A549 (cell line): ENCODE data around the gene TASP1. TPM values are rescaled to one million over a fixed set of nuclear protein-coding genes. Genes with fewer than 3 reads are reported as not detected.

Experiments
- ATAC-seq, 2 experiments: fragments of 200-7000 bp in 1 of 2; fragments of >200 bp in 1 of 2; cut with Nextera tagmentation in 1 of 2; cut with Tn5 transposase in 1 of 2; 3 replicates each; pipeline versions ENCODE4 v1.8.0 to v1.9.1; 2018 to 2020; ENCODE audit warnings: mild to moderate bottlenecking in 1 of 2, moderate library complexity in 1 of 2
- CTCF ChIA-PET: fragments of 300-600 bp; sonication (Branson Sonifier 250); formaldehyde crosslinking; extraction: SDS; loops from one replicate; lab custom pipeline; 2021; ENCODE audit warnings: antibody characterized with exemption, inconsistent platforms; lab: Yijun Ruan, JAX
- POLR2A ChIA-PET: fragments of 350-600 bp; formaldehyde crosslinking; extraction: SDS; loops from one replicate; lab custom pipeline; 2021; ENCODE audit warnings: antibody characterized with exemption, inconsistent platforms; lab: Yijun Ruan, JAX
- DNase-seq, 2 experiments: peaks; one replicate each; pipeline versions ENCODE4 v3.0.0 to v3.0.0-alpha.2; 2011 to 2016; ENCODE audit warnings: low read depth in 1 of 2, low spot score in 1 of 2
- FAIRE-seq: peaks from 2 replicates; lab custom pipeline; 2011; peaks lifted over from hg19 to GRCh38; lab: Jason Lieb, UNC
- H3K27ac ChIP-seq, 2 experiments: fragments of >200 bp; sonication (Bioruptor Twin); formaldehyde crosslinking; 3 replicates each; pipeline ENCODE4 v1.5.1; 2016 to 2017
- H3K4me1 ChIP-seq: fragments of >200 bp; sonication (Bioruptor Twin); formaldehyde crosslinking; 3 replicates; pipeline ENCODE4 v1.6.1; 2016
- H3K4me2 ChIP-seq: fragments of >200 bp; sonication (Bioruptor Twin); formaldehyde crosslinking; 3 replicates; pipeline ENCODE4 v1.6.1; 2016
- H3K4me3 ChIP-seq: fragments of >200 bp; sonication (Bioruptor Twin); formaldehyde crosslinking; 3 replicates; pipeline ENCODE4 v1.5.1; 2016
- H3K9me3 ChIP-seq: fragments of >200 bp; sonication (Bioruptor Twin); formaldehyde crosslinking; 3 replicates; pipeline ENCODE4 v1.6.1; 2016
- CBX2 ChIP-seq: fragments of 200-600 bp; sonication (generic); IDR thresholded peaks from 2 replicates; pipeline ENCODE4 v1.6.1; 2016; ENCODE audit warnings: low read depth, mild to moderate bottlenecking, borderline replicate concordance
- FOSL2 ChIP-seq, 2 experiments: fragments of 450-650 bp in 1 of 2; fragments of >200 bp in 1 of 2; sonication (Bioruptor Twin) in 1 of 2; formaldehyde crosslinking; IDR thresholded peaks; 2 replicates each; pipeline versions ENCODE4 v1.5.0 to v1.6.1; 2016 to 2020; ENCODE audit warnings: mild to moderate bottlenecking in 1 of 2, moderate library complexity in 1 of 2
- FOXS1 ChIP-seq: fragments of 250-450 bp; sonication (Bioruptor Pico); IDR thresholded peaks from 2 replicates; pipeline ENCODE4 v1.5.0; 2020; ENCODE audit warnings: mild to moderate bottlenecking, moderate library complexity
- HDAC2 ChIP-seq: fragments of 200-600 bp; sonication (generic); IDR thresholded peaks from 2 replicates; pipeline ENCODE4 v1.6.1; 2016
- HEYL ChIP-seq: fragments of 250-450 bp; sonication (Bioruptor Pico); IDR thresholded peaks from 2 replicates; pipeline ENCODE4 v1.8.0; 2021; ENCODE audit warnings: mild to moderate bottlenecking, moderate library complexity
- HOXA7 ChIP-seq: fragments of 250-450 bp; sonication (Bioruptor Pico); IDR thresholded peaks from 2 replicates; pipeline ENCODE4 v1.5.0; 2020; ENCODE audit warnings: mild to moderate bottlenecking, moderate library complexity
- HOXB5 ChIP-seq: fragments of 250-450 bp; sonication (Bioruptor Pico); IDR thresholded peaks from 2 replicates; pipeline ENCODE4 v1.5.0; 2020; ENCODE audit warnings: mild to moderate bottlenecking, moderate library complexity
- JUN ChIP-seq, 2 experiments: fragments of >200 bp; sonication (Bioruptor Twin); formaldehyde crosslinking; IDR thresholded peaks; 2 replicates in 1 of 2; 3 replicates in 1 of 2; pipeline ENCODE4 v1.6.1; 2016 to 2017
- JUNB ChIP-seq: fragments of >200 bp; sonication (Bioruptor Twin); formaldehyde crosslinking; IDR thresholded peaks from 2 replicates; pipeline ENCODE4 v1.6.1; 2016
- KDM5A ChIP-seq: fragments of 200-600 bp; sonication (generic); IDR thresholded peaks from 2 replicates; pipeline ENCODE4 v1.6.1; 2016; ENCODE audit warnings: antibody characterized with exemption, mild to moderate bottlenecking
- MAZ ChIP-seq: fragments of 150-350 bp; IDR thresholded peaks from 2 replicates; pipeline ENCODE4 v1.6.1; 2014; ENCODE audit warnings: antibody characterized with exemption, low read depth, low read length, borderline replicate concordance
- NFE2L2 ChIP-seq: fragments of 150-350 bp; conservative IDR thresholded peaks from 2 replicates; pipeline ENCODE4 v1.6.1; 2014; ENCODE audit warnings: low read length
- NPAS2 ChIP-seq: fragments of 250-450 bp; sonication (Bioruptor Pico); IDR thresholded peaks from 2 replicates; pipeline ENCODE4 v1.8.0; 2022; ENCODE audit warnings: mild to moderate bottlenecking, moderate library complexity, borderline replicate concordance
- POLR2A ChIP-seq: IDR thresholded peaks from 2 replicates; pipeline ENCODE4 v1.6.1; 2012; ENCODE audit warnings: mild to moderate bottlenecking, low read length
- POLR2AphosphoS2 ChIP-seq: conservative IDR thresholded peaks from 2 replicates; pipeline ENCODE4 v1.6.1; 2012; ENCODE audit warnings: low read length, improper control_type of control experiment, inconsistent platforms
- RCOR1 ChIP-seq: fragments of 150-350 bp; IDR thresholded peaks from 2 replicates; pipeline ENCODE4 v1.6.1; 2014; ENCODE audit warnings: antibody characterized with exemption, low read length, low read depth
- RFX5 ChIP-seq: fragments of 450-650 bp; IDR thresholded peaks from 2 replicates; pipeline ENCODE4 v1.7.1; 2014; ENCODE audit warnings: antibody characterized with exemption, mild to moderate bottlenecking, moderate library complexity
- SMC3 ChIP-seq: fragments of >200 bp; sonication (Bioruptor Twin); formaldehyde crosslinking; IDR thresholded peaks from 3 replicates; pipeline ENCODE4 v1.6.1; 2018; ENCODE audit warnings: inconsistent platforms
- ZSCAN20 ChIP-seq: fragments of 250-450 bp; sonication (Bioruptor Pico); IDR thresholded peaks from 2 replicates; pipeline ENCODE4 v1.8.0; 2022; ENCODE audit warnings: mild to moderate bottlenecking, moderate library complexity
- WGBS: methylation state at CpG from one replicate; pipeline ENCODE4 v1.1.6; 2017; ENCODE audit errors: missing lambda C conversion rate; 5-methylcytosine and 5-hydroxymethylcytosine counted together
- polyA plus RNA-seq, 4 experiments: library from polyadenylated mRNA; depleted of rRNA in 3 of 4; stranded (reverse); fragments of >200 nt; fragmentation: RNase III in 1 of 4; extraction: RNeasy Plus Mini Kit Qiagen cat#74134 plus additional on column Dnase treatment in 1 of 4; gene quantifications; 2 replicates in 3 of 4; 3 replicates in 1 of 4; pipeline ENCODE4 v1.2.3, GENCODE V29; 2011 to 2017
- TF ChIP-seq, protein P1 (sequence below): IDR thresholded peaks from 2 replicates; pipeline ENCODE4 v1.6.1; 2012
- TF ChIP-seq, protein P2 (sequence below): fragments of 250-450 bp; sonication (Bioruptor Pico); IDR thresholded peaks from 2 replicates; pipeline ENCODE4 v1.5.0; 2020; ENCODE audit warnings: low read depth, mild to moderate bottlenecking, moderate library complexity
- TF ChIP-seq, protein P3 (sequence below): fragments of 250-450 bp; sonication (Bioruptor Pico); IDR thresholded peaks from 2 replicates; pipeline ENCODE4 v1.5.0; 2021; ENCODE audit warnings: mild to moderate bottlenecking, moderate library complexity, borderline replicate concordance
- TF ChIP-seq, protein P4 (sequence below): fragments of >200 bp; sonication (Bioruptor Twin); formaldehyde crosslinking; IDR thresholded peaks from 2 replicates; pipeline ENCODE4 v1.6.1; 2016
- TF ChIP-seq, protein P5 (sequence below): fragments of 450-650 bp; IDR thresholded peaks from 2 replicates; pipeline ENCODE4 v1.6.1; 2014; ENCODE audit warnings: antibody characterized with exemption

TASP1 gene
- polyA plus RNA-seq, 2 of the 4 experiments (the other 2 are of a cell fraction): 9.5 to 18.2 TPM

DNA sequence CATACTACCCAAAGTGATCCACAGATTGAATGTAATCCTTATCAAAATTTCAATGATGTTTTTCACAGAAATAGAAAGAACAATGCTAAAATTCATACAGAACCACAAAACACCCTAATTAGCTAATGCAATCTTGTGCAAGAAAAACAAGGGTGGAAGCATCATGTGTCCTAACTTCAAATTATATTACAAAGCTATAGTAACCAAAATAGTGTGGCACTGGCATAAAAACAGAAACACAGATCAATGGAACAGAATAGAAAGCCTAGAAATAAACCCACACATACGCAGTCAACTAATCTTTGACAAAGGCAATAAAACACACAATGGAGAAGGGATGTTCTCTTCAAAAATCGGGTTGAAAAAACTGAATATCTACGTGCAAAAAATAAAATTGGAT is 131.1 kb downstream of the TASP1 start:
- peak; percentile 61 for FAIRE-seq
- H3K9me3 ChIP-seq: peaks cover 32% of the 10 kb centered on the region
- no peak for ATAC-seq
- H3K27ac ChIP-seq: no peak overlapping the region
- ChIA-PET POLR2A (no interaction called here), CTCF (no interaction called here)
- WGBS: 62% methylated on average over 3 of the region's 3 CpGs
- H3K4me3 ChIP-seq: no peak overlapping the region
- H3K4me2 ChIP-seq: no peak overlapping the region
- TF ChIP-seq, protein P1, sequence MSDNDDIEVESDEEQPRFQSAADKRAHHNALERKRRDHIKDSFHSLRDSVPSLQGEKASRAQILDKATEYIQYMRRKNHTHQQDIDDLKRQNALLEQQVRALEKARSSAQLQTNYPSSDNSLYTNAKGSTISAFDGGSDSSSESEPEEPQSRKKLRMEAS: no peak
- TF ChIP-seq, protein P2, sequence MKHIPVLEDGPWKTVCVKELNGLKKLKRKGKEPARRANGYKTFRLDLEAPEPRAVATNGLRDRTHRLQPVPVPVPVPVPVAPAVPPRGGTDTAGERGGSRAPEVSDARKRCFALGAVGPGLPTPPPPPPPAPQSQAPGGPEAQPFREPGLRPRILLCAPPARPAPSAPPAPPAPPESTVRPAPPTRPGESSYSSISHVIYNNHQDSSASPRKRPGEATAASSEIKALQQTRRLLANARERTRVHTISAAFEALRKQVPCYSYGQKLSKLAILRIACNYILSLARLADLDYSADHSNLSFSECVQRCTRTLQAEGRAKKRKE (CRISPR knock-in tag): no peak
- 0 out of 2 replicates have a peak, but pooled peaks have one; percentile 28 for TF ChIP-seq HDAC2
- no peak for TF ChIP-seq HEYL (CRISPR knock-in tag)
- TF ChIP-seq JUN (IDR thresholded peaks at IDR 0.05): no peak
- no peak for TF ChIP-seq MAZ
- no peak for DNase-seq
- H3K4me1 ChIP-seq: no peaks in the 10 kb centered on the region

DNA sequence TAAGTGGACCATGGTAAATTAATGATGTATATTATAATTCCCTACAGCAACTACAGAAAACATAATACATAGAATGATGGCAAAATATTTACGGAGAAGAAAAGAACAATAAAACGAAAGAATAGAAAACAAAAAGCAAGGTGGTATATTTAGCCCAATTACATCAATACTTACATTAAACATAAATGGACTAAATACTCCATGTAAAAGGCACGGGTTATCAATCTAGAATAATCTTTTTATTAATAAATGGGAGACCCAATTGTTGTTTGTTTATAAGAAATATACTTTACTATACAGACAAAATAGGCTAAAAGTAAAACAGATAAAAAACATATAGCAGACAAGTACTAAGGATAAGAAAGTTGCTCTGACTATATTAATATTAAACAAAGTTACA is 137.2 kb downstream of the TASP1 start:
- no peak for DNase-seq
- ChIA-PET POLR2A (no interaction called here), CTCF (no interaction called here)
- H3K4me2 ChIP-seq: no peak overlapping the region
- H3K9me3 ChIP-seq: peaks cover 64% of the 10 kb centered on the region
- H3K27ac ChIP-seq: no peak overlapping the region
- H3K4me3 ChIP-seq: no peak overlapping the region
- TF ChIP-seq KDM5A (0 out of 2 replicates have a peak, but pooled peaks have one; percentile 24), POLR2A (no peak), FOXS1 (CRISPR knock-in tag) (no peak), POLR2AphosphoS2 (no peak), FOSL2 (IDR thresholded peaks at IDR 0.05) (no peak), FOSL2 (CRISPR knock-in tag; IDR thresholded peaks at IDR 0.05) (no peak), HOXB5 (no peak)
- TF ChIP-seq, protein P3, sequence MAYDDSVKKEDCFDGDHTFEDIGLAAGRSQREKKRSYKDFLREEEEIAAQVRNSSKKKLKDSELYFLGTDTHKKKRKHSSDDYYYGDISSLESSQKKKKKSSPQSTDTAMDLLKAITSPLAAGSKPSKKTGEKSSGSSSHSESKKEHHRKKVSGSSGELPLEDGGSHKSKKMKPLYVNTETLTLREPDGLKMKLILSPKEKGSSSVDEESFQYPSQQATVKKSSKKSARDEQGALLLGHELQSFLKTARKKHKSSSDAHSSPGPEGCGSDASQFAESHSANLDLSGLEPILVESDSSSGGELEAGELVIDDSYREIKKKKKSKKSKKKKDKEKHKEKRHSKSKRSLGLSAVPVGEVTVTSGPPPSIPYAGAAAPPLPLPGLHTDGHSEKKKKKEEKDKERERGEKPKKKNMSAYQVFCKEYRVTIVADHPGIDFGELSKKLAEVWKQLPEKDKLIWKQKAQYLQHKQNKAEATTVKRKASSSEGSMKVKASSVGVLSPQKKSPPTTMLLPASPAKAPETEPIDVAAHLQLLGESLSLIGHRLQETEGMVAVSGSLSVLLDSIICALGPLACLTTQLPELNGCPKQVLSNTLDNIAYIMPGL (CRISPR knock-in tag): no peak
- TF ChIP-seq, protein P4, sequence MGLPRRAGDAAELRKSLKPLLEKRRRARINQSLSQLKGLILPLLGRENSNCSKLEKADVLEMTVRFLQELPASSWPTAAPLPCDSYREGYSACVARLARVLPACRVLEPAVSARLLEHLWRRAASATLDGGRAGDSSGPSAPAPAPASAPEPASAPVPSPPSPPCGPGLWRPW: no peak
- ATAC-seq: no peak
- FAIRE-seq: no peak
- WGBS: 80% methylated on average over 3 of the region's 3 CpGs
- H3K4me1 ChIP-seq: no peaks in the 10 kb centered on the region

DNA sequence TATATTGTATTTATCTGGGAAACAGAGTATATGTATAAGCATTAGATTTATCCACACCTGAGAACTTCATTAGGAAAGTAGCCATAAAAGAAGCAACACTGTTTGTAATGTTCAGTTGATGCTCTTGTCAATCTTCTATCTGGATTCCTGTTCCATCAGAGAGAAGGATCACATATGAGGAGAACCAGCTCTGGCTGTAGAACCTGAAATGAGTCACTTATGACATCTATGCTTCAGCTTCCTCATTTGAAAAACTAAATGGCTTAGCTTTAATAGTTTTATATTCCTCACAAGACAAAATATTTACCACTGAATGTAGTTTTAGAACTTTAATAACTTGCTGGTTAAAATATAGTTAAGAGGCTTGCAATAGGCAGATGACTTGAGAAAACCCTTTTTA is 144.7 kb downstream of the TASP1 start:
- peaks cover 21% of the 10 kb centered on the region; the same call in 2 of the 3 replicates for H3K4me1 ChIP-seq
- FAIRE-seq: no peak
- H3K4me3 ChIP-seq: no peak overlapping the region
- no peak for ATAC-seq
- no peak overlapping the region for H3K27ac ChIP-seq
- H3K4me2 ChIP-seq: no peak overlapping the region
- POLR2A ChIA-PET: no interaction called here
- CTCF ChIA-PET: interaction anchor here (0.9 kb wide), 1 partner anchor 52 kb away, joined by 3 read pairs; no protein-coding TSS in a partner anchor
- no peak for TF ChIP-seq RFX5
- no peak for TF ChIP-seq CBX2
- TF ChIP-seq NPAS2 (CRISPR knock-in tag): no peak
- TF ChIP-seq MAZ: no peak
- no peak for TF ChIP-seq HDAC2
- TF ChIP-seq, protein P2 (CRISPR knock-in tag): no peak
- TF ChIP-seq JUNB: no peak
- TF ChIP-seq, protein P5, sequence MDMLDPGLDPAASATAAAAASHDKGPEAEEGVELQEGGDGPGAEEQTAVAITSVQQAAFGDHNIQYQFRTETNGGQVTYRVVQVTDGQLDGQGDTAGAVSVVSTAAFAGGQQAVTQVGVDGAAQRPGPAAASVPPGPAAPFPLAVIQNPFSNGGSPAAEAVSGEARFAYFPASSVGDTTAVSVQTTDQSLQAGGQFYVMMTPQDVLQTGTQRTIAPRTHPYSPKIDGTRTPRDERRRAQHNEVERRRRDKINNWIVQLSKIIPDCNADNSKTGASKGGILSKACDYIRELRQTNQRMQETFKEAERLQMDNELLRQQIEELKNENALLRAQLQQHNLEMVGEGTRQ: no peak
- no peak for TF ChIP-seq HOXA7 (CRISPR knock-in tag)
- no peak for TF ChIP-seq ZSCAN20
- no peak for TF ChIP-seq SMC3
- TF ChIP-seq NFE2L2: no peak
- no peak for TF ChIP-seq HEYL (CRISPR knock-in tag)
- TF ChIP-seq RCOR1: no peak
- DNase-seq: no peak
- peaks cover 22% of the 10 kb centered on the region for H3K9me3 ChIP-seq
